GM12878 (cell line): ENCODE measurements around the gene MYOD1.

Experiments
- BCL11A ChIP-seq: IDR thresholded peaks from 2 replicates; pipeline ENCODE4 v1.6.1; 2011; ENCODE audit warnings: low read depth, low read length
- CBX3 ChIP-seq: fragments of 200-600 bp; sonication (generic); IDR thresholded peaks from 2 replicates; pipeline ENCODE4 v1.6.1; 2016; ENCODE audit warnings: low read depth, borderline replicate concordance
- EP300 ChIP-seq, 2 experiments: fragments of 150-350 bp in 1 of 2; IDR thresholded peaks; 2 replicates each; pipeline ENCODE4 v1.6.1; 2011 to 2012; ENCODE audit warnings: low read depth in 2 of 2, low read length in 2 of 2, borderline replicate concordance in 1 of 2, improper control_type of control experiment in 1 of 2, inconsistent platforms in 1 of 2; ENCODE audit not compliant: control insufficient read depth in 1 of 2
- NFYB ChIP-seq: IDR thresholded peaks from 2 replicates; pipeline ENCODE4 v1.6.1; 2011; ENCODE audit warnings: low read depth, mild to moderate bottlenecking, low read length, improper control_type of control experiment, moderate library complexity; ENCODE audit not compliant: insufficient read depth
- POLR2AphosphoS5 ChIP-seq: IDR thresholded peaks from 2 replicates; pipeline ENCODE4 v1.6.1; 2011; ENCODE audit warnings: mild to moderate bottlenecking, low read length, inconsistent platforms
- SIN3A ChIP-seq: IDR thresholded peaks from 2 replicates; pipeline ENCODE4 v1.6.1; 2012; ENCODE audit warnings: low read depth, low read length, improper control_type of control experiment
- SIX5 ChIP-seq: IDR thresholded peaks from 2 replicates; pipeline ENCODE4 v1.6.1; 2011; ENCODE audit warnings: mild to moderate bottlenecking, low read depth, low read length, moderate library complexity; ENCODE audit not compliant: severe bottlenecking
- SMC3 ChIP-seq: IDR thresholded peaks from 2 replicates; pipeline ENCODE4 v1.6.1; 2011; ENCODE audit warnings: low read length, improper control_type of control experiment, borderline replicate concordance
- TF ChIP-seq, protein P1 (sequence below): fragments of 450-650 bp; IDR thresholded peaks from 2 replicates; pipeline ENCODE4 v1.6.1; 2017; ENCODE audit warnings: mild to moderate bottlenecking, moderate library complexity
- TF ChIP-seq, protein P2 (sequence below): IDR thresholded peaks from 2 replicates; pipeline ENCODE4 v1.6.1; 2011; ENCODE audit warnings: low read depth, mild to moderate bottlenecking, low read length, moderate library complexity, borderline replicate concordance; ENCODE audit errors: extremely low read depth
- TF ChIP-seq, protein P3 (sequence below): IDR thresholded peaks from 2 replicates; pipeline ENCODE4 v1.6.1; 2012; ENCODE audit warnings: low read depth, low read length, improper control_type of control experiment
- TF ChIP-seq, protein P4 (sequence below): IDR thresholded peaks from 2 replicates; pipeline ENCODE4 v1.6.1; 2011; ENCODE audit warnings: borderline replicate concordance, low read depth, mild to moderate bottlenecking, moderate library complexity, low read length; ENCODE audit not compliant: insufficient read depth, poor library complexity, severe bottlenecking
- TF ChIP-seq, protein P5 (sequence below), 3 experiments: IDR thresholded peaks in 2 of 3; conservative IDR thresholded peaks in 1 of 3; 2 replicates each; pipeline ENCODE4 v1.5.1; 2011; ENCODE audit warnings: low read depth in 3 of 3, low read length in 3 of 3, mild to moderate bottlenecking in 3 of 3, control low read depth in 2 of 3, moderate library complexity in 2 of 3, inconsistent platforms in 1 of 3, mixed read lengths in 1 of 3; ENCODE audit not compliant: control insufficient read depth in 2 of 3, insufficient read depth in 1 of 3; ENCODE audit errors: extremely low read depth in 1 of 3

DNA sequence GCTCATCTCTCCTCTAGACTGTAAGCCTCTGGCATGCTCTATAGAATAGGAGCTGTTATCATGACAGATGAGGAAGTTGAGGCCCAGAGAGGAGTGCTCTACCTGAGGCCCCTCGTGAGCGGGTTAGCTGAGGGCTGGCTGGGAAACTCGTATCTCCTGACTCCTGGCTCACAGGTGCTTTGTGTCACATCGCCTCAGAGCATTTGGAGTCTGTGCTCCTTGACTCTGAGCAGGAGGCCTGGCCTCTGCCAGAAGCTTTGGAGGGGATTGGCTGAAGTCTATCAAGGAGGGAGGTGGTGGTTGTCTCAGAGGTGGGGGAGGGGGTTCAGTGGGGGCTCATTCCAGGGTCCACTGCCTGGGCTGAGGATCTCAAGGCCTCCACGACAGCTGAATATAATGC, 22.6 kb downstream of the MYOD1 start:
- TF ChIP-seq CBX3 (no peak), SIX5 (no peak), EP300 (IDR thresholded peaks at IDR 0.05; ENCODE audit: borderline replicate concordance in 1 of 2, control insufficient read depth in 1 of 2, low read depth in 2 of 2, low read length in 2 of 2) (no peak), SIN3A (no peak), POLR2AphosphoS5 (no peak), NFYB (no peak), SMC3 (no peak), BCL11A (no peak)
- TF ChIP-seq, protein P1, sequence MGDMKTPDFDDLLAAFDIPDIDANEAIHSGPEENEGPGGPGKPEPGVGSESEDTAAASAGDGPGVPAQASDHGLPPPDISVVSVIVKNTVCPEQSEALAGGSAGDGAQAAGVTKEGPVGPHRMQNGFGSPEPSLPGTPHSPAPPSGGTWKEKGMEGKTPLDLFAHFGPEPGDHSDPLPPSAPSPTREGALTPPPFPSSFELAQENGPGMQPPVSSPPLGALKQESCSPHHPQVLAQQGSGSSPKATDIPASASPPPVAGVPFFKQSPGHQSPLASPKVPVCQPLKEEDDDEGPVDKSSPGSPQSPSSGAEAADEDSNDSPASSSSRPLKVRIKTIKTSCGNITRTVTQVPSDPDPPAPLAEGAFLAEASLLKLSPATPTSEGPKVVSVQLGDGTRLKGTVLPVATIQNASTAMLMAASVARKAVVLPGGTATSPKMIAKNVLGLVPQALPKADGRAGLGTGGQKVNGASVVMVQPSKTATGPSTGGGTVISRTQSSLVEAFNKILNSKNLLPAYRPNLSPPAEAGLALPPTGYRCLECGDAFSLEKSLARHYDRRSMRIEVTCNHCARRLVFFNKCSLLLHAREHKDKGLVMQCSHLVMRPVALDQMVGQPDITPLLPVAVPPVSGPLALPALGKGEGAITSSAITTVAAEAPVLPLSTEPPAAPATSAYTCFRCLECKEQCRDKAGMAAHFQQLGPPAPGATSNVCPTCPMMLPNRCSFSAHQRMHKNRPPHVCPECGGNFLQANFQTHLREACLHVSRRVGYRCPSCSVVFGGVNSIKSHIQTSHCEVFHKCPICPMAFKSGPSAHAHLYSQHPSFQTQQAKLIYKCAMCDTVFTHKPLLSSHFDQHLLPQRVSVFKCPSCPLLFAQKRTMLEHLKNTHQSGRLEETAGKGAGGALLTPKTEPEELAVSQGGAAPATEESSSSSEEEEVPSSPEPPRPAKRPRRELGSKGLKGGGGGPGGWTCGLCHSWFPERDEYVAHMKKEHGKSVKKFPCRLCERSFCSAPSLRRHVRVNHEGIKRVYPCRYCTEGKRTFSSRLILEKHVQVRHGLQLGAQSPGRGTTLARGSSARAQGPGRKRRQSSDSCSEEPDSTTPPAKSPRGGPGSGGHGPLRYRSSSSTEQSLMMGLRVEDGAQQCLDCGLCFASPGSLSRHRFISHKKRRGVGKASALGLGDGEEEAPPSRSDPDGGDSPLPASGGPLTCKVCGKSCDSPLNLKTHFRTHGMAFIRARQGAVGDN = no peak
- TF ChIP-seq, protein P2, sequence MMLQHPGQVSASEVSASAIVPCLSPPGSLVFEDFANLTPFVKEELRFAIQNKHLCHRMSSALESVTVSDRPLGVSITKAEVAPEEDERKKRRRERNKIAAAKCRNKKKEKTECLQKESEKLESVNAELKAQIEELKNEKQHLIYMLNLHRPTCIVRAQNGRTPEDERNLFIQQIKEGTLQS = no peak
- TF ChIP-seq, protein P3, sequence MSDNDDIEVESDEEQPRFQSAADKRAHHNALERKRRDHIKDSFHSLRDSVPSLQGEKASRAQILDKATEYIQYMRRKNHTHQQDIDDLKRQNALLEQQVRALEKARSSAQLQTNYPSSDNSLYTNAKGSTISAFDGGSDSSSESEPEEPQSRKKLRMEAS = no peak
- TF ChIP-seq, protein P4, sequence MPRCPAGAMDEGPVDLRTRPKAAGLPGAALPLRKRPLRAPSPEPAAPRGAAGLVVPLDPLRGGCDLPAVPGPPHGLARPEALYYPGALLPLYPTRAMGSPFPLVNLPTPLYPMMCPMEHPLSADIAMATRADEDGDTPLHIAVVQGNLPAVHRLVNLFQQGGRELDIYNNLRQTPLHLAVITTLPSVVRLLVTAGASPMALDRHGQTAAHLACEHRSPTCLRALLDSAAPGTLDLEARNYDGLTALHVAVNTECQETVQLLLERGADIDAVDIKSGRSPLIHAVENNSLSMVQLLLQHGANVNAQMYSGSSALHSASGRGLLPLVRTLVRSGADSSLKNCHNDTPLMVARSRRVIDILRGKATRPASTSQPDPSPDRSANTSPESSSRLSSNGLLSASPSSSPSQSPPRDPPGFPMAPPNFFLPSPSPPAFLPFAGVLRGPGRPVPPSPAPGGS = no peak
- TF ChIP-seq, protein P5, sequence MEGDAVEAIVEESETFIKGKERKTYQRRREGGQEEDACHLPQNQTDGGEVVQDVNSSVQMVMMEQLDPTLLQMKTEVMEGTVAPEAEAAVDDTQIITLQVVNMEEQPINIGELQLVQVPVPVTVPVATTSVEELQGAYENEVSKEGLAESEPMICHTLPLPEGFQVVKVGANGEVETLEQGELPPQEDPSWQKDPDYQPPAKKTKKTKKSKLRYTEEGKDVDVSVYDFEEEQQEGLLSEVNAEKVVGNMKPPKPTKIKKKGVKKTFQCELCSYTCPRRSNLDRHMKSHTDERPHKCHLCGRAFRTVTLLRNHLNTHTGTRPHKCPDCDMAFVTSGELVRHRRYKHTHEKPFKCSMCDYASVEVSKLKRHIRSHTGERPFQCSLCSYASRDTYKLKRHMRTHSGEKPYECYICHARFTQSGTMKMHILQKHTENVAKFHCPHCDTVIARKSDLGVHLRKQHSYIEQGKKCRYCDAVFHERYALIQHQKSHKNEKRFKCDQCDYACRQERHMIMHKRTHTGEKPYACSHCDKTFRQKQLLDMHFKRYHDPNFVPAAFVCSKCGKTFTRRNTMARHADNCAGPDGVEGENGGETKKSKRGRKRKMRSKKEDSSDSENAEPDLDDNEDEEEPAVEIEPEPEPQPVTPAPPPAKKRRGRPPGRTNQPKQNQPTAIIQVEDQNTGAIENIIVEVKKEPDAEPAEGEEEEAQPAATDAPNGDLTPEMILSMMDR (IDR thresholded peaks at IDR 0.05 in 2 of 3, conservative IDR thresholded peaks at IDR 0.05 in 1 of 3; ENCODE audit: control insufficient read depth in 2 of 3, extremely low read depth in 1 of 3, insufficient read depth in 1 of 3, low read depth in 3 of 3, low read length in 3 of 3) = no peak
